CD4-positive, alpha-beta T cell treated with Interleukin-4 for 4 hours (primary cell): ENCODE measurements around the gene TXNRD2.
"Not testable (repeated sequence)": the region's sequence is repeated elsewhere in the genome, so short reads cannot be mapped to it uniquely, and the experiment has no call there.

ENCODE experiments used
- DNase-seq: peaks from one replicate; pipeline ENCODE4 v3.0.0-alpha.2; 2020

The TXNRD2 gene

DNA sequence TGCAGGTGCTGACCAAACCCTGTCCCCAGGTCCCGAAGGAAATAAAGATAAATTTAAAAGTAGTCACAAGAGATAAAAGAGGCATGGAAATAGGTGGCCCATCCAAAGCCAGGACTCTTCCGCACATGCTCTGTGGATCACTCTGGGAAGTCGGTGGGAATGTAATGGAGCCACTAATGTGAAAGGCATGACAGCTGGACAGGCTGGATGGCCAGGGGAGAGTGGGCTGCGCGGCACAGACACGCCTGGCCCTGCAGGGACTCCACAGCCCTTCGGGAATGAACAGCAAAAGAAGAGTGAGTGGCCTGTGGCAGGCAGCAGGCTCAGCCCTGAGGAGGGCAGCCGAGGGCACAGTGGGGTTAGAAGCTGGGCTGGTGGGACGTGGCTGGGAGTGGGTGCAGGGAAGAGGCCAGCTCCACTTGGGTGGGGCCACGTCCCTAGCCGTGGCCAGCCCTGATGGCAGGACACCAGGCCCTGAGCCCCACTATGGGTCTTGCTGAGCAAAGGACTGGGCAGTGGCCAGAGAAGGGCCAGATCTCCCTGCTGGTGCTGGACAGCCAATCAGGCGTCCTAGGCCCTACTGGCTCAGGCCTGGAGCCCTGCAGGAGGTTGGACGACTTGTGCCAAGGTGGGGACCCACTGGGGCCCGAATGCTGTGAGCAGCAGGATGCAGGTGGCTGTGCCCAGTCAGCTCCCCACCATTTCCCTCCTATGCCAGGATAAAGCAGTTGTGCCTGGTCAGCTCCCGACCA lies 55.6 kb downstream of the TXNRD2 start:
- DNase-seq, result no peak

DNA sequence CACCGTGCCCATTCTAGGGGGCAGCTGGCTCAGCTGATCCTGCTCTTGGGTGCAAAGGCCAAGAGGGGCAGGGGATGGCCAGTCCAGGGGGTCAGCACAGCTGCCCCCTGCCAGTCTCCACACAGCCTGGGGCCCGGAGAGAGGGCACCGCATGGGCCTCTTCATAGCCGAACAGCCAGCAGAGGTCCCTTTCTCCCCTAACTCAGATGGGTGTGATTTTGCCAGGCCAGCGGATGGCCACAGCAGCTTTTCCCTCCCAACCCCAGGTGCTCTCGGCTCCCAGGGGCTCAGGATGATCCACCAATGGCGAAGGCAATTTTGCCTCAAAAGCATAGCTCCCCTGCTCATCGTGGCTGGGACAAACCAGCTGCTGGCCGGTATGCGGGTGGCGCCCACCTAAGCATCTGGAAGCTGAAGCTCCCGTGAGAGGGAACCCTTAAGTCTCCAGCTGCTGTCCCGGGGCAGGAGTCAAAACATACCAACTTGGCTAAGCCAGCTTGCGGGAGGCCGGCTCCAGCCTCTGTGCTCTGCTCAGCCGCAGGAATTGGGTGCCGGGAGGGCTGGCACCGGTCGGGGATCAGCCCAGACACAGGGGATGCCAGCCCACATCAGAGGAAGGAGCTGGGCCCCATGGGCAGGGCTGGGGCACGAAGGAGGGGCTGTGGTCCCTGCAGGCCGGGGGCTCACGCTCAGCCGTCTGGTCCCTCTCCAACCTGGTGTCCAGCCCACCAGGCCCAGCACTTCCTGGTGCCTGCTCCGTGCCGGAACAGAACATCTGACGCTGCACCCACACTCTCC lies 56.5 kb downstream of the TXNRD2 start:
- no peak for DNase-seq

DNA sequence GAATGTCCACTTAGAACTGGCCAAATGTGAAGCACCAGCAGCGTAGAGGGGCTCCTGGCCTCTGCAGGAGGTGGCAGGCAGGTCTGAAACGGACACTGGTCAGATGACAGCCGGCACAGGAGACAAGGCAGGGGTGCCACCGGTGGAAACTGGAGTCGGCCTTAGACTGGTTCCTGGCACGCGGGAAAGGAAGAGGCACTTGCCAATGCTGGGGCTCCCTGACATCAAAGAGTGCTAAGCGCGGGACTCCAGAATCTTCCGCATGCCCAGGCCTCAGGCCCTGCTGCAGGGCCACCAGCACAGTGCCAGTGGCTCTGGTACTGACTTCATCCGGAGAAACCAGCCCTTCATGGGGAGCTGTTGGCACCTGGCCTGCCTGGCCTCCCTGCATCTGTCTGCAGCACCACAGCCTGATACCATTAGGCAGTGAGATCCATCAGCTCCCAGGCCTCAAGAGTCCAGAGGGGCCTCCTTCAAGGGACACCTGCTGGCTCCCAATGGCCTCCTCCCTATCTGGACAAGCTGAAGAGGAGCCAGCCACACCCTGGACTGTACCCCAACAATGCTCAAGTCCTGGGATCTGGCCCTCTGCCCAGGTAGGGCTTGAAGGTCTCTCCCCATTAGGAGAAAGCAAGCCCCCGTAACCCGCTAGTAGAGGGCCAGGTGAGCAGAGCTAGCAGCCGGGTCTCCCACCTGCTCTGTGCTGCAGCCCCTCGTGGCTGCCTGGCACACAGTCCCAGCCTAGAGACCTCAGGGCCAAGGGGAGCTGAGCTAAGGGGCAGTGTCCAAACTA lies 57.3 kb downstream of the TXNRD2 start:
- no peak for DNase-seq

DNA sequence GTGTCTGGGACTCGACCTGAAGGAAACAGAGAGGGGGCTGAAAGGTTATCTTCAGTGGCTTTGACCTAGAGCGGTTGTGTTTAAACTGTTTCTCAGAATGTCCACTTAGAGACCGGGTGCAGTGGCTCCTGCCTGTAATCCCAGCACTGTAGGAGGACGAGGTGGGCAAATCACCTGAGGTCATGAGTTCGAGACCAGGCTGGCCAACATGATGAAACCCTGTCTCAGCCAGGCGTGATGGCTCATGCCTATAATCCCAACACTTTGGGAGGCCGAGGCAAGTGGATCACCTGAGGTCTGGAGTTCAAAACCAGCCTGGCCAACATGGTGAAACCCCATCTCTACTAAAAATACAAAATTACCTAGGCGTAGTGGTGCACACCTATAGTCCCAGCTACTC lies 58.2 kb downstream of the TXNRD2 start:
- not testable (repeated sequence) for DNase-seq

DNA sequence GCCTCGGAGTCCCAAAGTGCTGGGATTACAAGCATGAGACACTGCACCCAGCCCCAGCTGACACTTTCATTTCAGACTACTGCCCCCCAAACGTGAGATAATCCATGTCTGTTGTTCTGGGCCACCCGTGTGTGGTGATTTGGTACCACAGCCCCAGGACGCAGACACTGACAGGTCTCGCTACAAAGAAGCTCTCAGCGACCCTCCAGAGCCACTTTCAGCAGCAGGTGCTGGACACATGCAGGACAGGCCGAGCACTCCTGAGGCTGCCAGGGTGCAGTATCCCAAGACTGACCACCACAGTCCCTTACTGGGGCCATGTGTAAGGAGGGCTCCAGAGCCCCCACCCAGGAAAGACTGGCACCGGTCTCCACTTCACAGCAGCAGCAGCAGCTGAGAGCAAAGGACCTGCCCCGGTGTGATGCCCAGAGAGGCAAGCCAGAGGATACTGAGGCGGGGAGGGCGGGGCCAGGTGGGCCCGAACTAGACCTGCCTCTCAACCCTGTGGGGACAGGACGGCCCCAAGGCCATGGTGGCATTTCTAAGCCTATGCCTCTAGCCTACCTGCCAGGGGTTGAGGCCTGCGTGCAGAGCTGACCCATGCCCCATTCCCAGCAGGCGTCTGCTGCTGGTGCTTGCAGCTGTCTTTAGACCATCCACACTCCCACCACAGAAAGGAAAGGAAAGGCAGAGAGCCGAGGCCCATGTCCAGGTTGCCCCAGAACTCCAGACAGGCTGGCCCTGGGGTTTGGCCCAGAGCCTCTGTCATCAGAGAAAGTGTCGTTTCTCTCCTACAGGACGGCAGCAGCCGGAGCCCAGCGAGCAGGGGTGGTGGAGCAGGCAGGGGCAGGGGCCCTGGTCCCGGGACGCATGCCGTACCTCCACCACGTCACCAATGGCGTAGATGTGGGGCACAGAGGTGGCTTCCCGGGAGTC lies 58.9 kb downstream of the TXNRD2 start:
- DNase-seq, result no peak

DNA sequence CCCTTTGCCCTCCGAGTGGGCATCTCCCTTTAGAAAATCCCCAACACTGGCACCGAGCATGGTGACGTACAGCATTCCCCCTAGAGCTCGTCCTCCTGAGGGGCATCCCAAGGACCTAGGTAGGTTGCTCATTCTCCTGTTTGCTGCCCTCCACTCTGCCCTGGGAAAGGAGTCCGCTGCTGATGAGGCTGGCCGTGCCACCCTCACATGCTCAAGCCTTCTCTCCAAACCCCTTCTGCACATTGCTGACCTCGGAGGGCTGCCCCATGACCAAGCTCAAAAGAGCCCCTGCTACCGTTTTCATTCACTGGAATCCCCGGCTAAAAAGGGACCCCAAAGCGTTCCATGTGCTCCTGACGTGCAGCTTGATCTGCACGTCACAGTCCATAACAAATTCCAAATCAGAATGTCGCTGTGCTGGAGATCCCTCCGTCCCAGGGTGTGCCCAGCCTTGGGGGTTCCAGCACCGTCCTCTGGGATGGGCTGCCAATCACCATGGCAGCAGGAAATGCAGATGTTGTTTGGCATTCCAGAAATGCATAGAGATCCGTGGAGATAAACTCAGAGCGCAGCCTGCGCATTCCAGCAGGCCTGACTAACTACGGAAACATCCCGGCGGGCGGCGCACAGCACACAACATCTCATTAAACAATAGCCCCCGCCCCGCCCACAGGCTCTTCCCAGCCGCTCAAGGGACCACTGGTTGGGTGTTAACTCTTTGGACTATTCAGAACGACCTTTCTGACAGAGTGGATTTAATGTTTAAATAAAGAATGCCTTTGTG lies 60.6 kb downstream of the TXNRD2 start:
- DNase-seq, result no peak

DNA sequence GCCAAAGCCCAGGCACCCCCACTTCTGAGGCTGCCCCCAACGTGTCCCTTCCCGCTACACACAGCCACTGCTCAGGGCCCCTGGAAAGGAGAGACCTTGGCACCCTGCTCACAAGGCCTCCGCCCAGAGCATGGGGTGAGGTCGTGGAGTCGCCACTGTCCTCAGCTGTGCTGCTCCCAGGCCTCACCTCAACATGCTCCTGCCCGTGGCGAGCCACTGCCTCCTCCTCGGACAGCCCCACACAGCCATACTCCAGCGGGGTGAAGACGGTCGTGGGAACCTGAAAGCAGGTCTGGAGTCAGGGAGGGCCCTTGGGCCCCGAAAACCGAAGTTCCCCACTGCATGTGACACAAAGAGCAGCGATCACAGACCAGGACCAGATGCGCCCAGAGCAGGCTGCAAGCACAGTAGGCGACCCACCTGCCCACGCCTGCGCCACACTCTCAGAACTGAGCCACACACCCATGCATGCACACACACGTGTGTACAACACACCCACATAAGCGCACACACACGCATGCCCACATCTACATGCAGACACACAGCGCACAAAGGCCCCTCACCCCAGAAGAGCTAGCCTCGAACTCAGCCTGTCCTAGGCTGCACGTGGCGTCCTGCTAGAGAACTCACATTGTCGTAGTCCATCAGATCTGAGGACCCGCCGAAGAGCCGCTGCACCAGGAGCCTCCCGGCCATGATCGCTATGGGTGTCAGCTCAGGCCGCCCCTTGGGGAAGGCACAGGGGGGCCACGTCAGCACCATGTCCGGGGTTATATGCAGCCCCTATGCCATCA lies 61.4 kb downstream of the TXNRD2 start:
- DNase-seq, result no peak

DNA sequence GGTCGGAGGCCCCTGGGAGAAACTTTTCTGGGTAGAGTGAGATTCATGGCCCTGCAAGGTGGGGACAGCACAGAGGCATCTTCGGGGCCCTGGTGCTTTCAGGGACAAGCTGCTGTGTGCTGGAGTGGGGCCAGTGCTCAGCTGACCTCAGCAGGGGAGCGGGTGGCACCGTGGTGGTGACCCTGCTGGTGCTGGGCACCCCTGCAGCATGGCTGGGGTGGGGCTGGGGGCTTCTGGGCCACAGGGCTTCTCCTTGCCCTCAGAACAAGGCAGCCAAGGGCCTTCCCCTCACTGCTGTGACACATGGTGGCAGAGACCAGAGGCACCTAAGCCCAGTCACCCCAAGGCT lies 62.0 kb downstream of the TXNRD2 start:
- DNase-seq, result no peak

DNA sequence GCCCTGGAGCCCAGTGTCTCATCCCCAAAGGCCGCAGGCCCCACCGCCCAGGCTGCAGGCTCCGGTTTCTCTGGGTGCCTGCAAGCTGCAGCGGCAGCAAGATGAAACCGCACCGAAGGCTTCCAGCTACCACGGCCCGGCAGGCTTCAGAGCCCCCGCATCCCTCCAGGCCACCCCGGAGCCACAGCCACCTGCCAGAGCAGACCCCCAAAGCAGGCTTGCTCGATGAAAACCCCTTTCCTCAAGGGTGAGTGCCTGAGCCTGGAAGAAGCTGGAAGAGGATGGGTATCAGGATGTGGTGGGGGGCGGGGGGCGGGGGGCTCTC lies 62.4 kb downstream of the TXNRD2 start:
- no peak for DNase-seq

DNA sequence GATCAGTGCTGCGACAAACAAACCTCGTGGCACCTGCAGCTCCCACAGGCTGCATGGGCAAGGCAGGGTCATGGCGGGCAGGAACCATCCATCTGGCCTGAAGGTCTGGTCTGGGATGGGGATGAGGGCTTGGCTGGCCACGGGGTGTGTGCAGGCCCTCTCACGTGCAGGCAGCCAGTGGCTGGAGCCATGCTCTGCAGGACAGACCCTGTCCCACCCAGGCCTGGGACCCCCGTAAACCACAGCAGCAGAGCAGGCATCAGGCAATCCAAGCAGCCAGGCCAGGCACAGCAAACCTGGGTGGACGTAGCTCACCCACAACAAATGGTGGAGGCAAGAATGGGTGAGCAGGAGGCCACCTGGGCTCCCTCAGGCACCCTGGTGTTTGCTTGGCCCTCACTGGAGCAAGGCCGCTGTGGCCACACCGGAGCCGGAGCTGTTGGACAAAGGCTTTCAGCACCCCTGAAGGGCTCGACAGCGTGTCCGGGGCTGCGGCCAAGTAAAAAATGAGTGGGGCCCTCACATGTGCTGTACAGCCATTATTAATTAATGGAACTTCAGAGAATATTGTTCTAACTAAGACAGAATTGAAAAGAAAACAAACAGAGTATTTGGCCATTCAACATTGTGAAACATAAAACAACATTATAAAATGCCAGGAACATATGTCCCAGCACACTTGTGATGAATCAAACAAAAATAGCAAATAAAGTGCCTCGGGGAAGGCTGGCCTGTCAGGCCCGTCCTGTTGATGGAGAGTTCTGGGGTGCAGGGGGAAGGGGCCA lies 63.0 kb downstream of the TXNRD2 start:
- no peak for DNase-seq

DNA sequence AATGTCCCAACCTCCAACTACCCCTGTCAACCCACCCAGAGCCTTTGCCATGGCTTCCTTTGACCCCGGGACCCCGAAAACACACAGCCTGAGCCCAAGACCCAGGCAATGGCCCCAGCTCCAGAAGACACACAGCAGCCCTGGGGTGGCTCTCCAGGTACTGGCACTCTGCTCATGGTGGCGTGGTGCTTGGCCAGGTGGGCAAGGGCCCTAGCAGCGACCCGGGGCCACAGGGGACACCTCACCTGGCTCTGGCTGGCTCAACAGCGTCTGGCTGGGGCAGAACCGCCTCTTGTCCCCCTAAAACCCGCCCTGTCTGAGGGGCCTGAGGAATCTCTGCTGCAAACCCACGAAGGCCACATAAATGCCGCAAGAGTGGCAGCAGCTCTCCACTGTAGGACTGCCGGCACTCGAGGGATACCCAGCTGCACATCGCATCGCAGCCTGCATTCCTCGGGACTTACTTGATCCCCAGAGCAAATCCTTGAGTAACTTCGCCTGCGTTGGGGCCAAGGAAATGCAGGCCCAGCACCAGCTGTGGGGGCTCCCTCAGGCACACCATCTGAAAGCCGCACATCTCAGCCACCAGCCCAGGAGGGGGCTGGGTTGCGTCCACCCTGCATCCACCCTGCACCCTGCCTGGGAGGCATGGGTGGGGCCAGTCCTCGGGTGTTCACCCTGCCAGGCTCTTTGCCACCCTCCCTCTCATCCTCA lies 63.8 kb downstream of the TXNRD2 start:
- no peak for DNase-seq

DNA sequence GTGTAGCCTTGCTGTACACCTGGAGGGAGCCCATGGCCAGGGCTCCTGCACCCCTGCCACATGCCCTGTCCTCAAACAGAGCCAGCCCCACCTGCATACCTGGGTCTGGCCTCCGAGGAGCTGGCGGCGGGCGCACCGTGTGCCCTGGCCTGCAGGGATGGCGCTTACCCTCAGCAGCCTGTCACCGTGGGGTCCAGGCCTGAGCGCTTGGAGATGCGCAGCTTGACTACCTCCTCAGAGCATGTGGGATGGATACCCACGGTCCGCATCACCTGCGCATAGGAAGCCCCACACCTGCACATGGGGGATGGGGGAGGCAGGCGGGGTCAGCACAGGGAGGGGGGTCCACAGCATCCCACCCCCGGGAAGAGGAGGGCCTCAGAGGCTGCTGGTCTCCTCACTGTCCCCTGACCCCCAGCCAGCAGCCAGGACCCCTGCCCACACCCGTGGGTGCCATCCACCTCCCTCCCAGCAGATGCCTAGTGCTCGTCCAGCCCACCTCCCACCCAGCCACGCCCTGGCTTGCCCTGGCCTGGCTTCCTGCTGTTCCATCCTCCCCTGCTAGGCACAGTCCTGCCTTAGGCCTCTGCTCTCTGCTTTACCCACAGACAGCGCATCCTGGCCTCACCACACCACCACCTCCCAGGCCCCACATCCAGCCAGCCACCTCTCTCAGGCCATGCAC lies 64.5 kb downstream of the TXNRD2 start:
- no peak for DNase-seq

DNA sequence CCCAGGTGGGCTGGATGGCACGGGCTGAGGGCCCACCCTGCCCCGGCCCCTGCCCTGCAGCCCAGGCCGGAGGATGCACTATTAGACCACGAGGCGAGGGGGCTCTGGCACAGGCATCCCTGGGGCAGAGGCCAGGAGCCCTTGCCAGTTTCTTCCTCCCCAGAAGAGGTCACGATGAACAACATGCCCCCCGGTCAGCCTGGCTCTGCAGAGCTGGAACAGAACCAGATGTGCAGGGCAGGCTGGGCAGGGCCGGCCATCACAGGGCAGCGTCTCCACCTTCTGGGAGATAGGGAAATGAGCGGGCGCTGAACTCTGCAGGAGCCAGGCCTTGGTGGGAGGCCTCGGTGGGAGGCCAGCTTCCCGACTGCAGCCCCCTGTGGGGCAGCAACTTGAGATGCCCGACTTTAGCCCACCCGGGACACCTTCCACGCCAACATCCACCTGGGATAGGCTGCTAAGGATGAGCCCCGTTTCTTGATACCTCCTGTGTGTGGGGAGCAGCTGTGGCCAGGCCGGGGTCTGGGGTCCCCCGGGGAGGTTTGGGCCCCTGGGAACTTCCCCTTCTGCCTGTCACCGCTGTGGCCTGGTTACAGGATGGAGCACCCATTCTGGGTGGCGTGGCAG lies 65.2 kb downstream of the TXNRD2 start:
- DNase-seq, result no peak

DNA sequence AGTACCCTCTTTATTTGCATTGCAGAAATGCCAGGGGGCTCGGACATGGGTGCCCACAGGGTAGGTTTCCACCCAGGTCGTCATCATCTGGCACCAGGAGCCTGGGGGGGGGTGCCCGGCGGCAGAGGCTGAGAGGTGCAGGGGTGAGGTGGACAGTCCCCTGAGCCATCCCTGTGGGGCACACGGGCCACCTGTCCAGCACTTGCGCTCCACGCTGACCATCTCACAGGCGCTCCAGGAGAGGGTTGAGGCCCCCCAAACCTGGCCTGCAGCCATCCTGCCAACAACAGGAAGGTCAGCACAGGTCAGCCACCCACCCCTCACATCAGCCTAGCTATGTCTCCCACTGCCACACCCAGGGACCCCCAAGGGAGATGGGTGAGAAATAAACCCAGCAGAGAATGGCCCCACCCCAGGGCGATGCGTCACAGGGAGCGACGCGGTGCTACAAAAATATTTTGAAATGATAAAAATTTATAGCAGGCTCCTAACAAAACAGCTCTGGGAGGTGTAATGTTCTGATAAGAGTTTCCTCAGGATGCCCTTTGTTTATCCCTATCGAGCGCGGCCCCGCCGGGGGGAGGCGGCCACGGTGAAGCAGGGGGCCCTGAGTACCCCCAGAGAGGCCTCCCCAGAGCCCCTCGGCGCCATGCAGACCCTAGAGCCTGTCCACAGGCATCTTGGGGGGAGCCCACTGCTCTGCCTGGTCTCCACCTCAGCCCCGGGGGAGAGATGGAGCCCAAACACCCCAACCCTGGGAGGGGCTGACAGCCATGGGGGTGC lies 65.9 kb downstream of the TXNRD2 start:
- DNase-seq, result no peak

DNA sequence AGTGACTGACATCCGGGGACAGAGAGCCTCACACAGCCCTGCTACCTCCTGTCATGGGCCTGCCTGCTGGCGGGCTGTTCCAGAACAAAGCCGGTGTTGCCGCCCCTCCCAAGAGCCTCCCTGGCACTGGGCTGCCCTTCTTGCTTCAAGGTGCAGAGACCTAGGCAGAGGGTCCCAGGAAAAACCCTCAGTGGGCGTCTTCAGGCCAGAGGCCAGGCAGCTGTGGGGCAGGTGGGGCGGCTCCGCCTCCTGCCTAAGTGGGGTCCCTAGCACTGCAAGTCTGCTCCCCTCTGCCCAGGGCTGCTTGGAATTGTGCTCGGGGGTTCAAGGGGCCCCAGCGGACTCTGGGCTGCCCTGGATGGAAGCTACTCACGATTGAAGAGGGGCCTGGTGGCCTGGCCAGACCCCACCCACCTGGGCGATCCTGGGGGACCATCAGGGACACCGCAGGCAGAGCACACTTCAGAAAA lies 66.5 kb downstream of the TXNRD2 start:
- no peak for DNase-seq

DNA sequence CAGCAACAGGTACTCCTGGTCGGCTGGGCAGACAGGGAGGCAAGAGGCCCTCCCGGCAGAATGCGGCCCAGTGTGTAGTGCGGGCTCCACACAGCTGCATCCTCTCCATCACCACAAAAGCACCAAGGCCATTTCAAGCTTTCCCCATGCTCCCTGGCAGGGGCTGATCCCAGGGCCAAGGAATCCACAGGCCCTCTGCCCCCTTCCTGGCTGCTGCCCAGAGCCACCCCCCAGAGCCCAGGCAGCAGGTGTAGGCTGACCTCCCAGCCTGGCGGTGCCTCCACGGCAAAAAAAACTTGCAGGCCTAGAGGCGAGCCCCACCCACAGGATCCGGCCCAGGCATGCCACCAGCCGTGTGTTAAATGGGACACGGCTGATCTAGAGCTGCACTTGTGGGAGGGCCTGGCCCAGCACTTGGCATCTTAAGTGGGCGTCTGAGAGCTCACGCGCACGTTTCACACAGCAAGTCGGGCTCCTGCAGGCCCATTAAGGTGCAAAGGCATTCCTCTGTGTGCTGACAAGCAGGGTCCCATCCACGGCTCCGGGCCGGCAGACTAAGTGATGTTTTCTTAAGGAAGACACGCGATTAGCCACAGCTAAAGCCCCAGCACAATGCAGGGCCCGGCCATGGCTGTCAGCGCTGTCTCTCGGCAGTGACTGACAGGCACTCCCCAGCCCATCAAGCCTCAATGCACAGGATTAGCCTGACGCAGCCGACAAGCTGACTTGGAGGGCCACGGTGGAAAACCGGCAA lies 67.1 kb downstream of the TXNRD2 start:
- DNase-seq, result peak; percentile 19

DNA sequence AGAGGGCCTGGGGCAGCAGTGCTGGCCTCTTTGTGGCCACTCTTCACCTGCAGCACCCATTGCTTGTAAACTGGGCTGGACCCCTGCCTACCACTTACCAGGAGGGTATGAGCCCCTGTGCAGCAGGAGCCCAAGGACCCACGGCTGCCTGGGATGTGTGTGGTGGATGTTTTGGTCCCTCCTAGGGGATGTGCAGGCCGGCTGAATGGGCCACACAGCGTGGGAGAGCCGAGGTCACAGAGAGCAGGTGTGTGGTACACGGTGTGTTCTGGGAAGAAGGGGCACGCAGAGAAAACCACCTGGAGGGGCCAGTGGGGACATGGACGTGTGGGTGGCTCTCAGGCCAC lies 67.7 kb downstream of the TXNRD2 start:
- DNase-seq, result no peak
